SK-N-SH treated with all-trans-retinoic acid at 6 μM for 48 hours (cell line): ENCODE data around the gene MAPK8IP3.

Source experiments
- ATAC-seq: fragments of 200-7000 bp; cut with Tn5 transposase; 3 replicates; pipeline ENCODE4 v1.9.1; 2020; ENCODE audit warnings: mild to moderate bottlenecking, moderate library complexity
- CSDC2 ChIP-seq: fragments of 250-450 bp; sonication (Bioruptor Pico); IDR thresholded peaks from 2 replicates; pipeline ENCODE4 v1.5.0; 2020; ENCODE audit warnings: mild to moderate bottlenecking, moderate library complexity
- CSRNP3 ChIP-seq: fragments of 250-450 bp; sonication (Bioruptor Pico); IDR thresholded peaks from 2 replicates; pipeline ENCODE4 v1.5.1; 2021; ENCODE audit warnings: mild to moderate bottlenecking, moderate library complexity
- ESRRG ChIP-seq: fragments of 250-450 bp; sonication (Bioruptor Pico); IDR thresholded peaks from 2 replicates; pipeline ENCODE4 v1.6.1; 2021; ENCODE audit warnings: mild to moderate bottlenecking
- ISL1 ChIP-seq: fragments of 250-450 bp; sonication (Bioruptor Pico); IDR thresholded peaks from 2 replicates; pipeline ENCODE4 v2.1.2; 2022; ENCODE audit warnings: mild to moderate bottlenecking, moderate library complexity
- OSR1 ChIP-seq: fragments of 250-450 bp; sonication (Bioruptor Pico); IDR thresholded peaks from 2 replicates; pipeline ENCODE4 v1.8.0; 2022; ENCODE audit warnings: moderate library complexity, mild to moderate bottlenecking, inconsistent platforms
- PATZ1 ChIP-seq: fragments of 250-450 bp; sonication (Bioruptor Pico); IDR thresholded peaks from 2 replicates; pipeline ENCODE4 v1.8.0; 2020; ENCODE audit warnings: mild to moderate bottlenecking, moderate library complexity, borderline replicate concordance
- POU6F1 ChIP-seq: fragments of 250-450 bp; sonication (Bioruptor Pico); IDR thresholded peaks from 2 replicates; pipeline ENCODE4 v1.8.0; 2021; ENCODE audit warnings: low read depth, mild to moderate bottlenecking, moderate library complexity, borderline replicate concordance
- PPARA ChIP-seq: fragments of 250-450 bp; sonication (Bioruptor Pico); IDR thresholded peaks from 2 replicates; pipeline ENCODE4 v1.5.0; 2020; ENCODE audit warnings: mild to moderate bottlenecking, borderline replicate concordance
- TCF4 ChIP-seq: fragments of 250-450 bp; sonication (Bioruptor Pico); IDR thresholded peaks from 2 replicates; pipeline ENCODE4 v1.8.0; 2021; ENCODE audit warnings: mild to moderate bottlenecking, moderate library complexity, borderline replicate concordance
- TOX ChIP-seq: fragments of 250-450 bp; sonication (Bioruptor Pico); IDR thresholded peaks from 2 replicates; pipeline ENCODE4 v1.8.0; 2021; ENCODE audit warnings: mild to moderate bottlenecking, moderate library complexity, borderline replicate concordance
- ZC3H10 ChIP-seq: fragments of 250-450 bp; sonication (Bioruptor Pico); IDR thresholded peaks from 2 replicates; pipeline ENCODE4 v1.5.1; 2021; ENCODE audit warnings: mild to moderate bottlenecking, moderate library complexity
- ZFP30 ChIP-seq: fragments of 450-650 bp; formaldehyde crosslinking; IDR thresholded peaks from 2 replicates; pipeline ENCODE4 v1.5.0; 2022; ENCODE audit warnings: mild to moderate bottlenecking, moderate library complexity
- ZNF70 ChIP-seq: fragments of 450-650 bp; formaldehyde crosslinking; IDR thresholded peaks from 2 replicates; pipeline ENCODE4 v1.5.0; 2020; ENCODE audit warnings: mild to moderate bottlenecking, moderate library complexity
- ZNF8 ChIP-seq: fragments of 450-650 bp; formaldehyde crosslinking; IDR thresholded peaks from 2 replicates; pipeline ENCODE4 v1.5.0; 2020; ENCODE audit warnings: mild to moderate bottlenecking, moderate library complexity

MAPK8IP3 gene

DNA sequence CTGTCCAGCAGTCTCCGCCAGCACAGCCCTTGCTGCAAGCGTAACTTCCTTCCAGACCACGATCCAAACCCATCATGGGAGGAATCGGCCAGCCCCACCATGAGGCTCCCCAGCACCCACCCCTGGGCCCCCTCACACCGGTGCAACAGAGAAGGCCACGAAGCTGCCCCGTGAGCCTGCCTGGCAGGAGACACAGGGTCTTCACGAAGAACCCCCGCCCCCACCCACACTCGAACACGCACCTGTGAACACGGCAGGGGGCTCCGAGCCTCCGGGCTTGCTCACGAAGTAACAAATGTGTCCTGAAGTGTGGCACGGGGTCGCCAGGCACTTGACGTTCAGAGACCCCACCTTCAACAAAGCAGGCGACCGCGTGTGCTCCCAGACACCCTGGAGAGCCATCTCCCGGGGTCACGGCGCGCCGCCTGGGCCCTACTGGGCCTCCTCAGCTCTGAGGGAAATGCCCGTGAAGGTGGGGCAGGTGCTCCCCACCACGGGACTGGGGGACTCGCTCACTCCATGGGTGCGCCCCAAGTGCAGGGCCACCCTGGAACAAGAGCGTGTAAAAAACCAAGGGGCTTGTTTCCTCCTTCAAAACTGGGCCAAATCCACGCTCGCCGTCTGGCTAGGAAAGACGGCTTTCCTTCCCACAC, 113.0 kb downstream of the MAPK8IP3 start (continued):
- TF ChIP-seq POU6F1 (no peak), ESRRG (CRISPR knock-in tag) (no peak), PATZ1 (no peak), TOX (CRISPR knock-in tag) (no peak)

DNA sequence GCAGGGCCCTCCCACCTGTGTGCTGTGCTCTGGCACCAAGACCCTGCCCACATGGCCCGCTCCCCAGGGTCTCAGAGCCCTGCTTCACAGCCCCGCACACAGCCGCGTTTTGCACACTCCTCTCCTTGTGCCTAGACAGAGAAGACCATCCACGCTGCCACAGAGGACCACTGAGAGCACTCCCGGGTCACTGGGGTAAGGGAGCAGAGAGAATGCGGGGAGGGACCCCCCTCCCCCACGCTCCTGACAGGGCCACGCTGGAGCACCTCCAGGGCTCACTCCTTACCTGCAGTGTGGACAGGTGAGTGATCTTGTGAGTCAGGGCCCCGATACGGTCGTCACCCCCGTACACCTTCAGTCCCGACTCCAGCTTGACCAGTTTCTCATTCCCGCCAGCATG, 113.6 kb downstream of the MAPK8IP3 start:
- ATAC-seq: no peak

More for the DNA sequence above, 113.6 kb downstream of the MAPK8IP3 start:
- no peak for TF ChIP-seq CSDC2 (CRISPR knock-in tag)
- TF ChIP-seq TCF4 (CRISPR knock-in tag): no peak
- no peak for TF ChIP-seq ZNF70 (CRISPR knock-in tag)
- no peak for TF ChIP-seq PPARA (CRISPR knock-in tag)
- TF ChIP-seq ISL1 (CRISPR knock-in tag): no peak
- TF ChIP-seq ESRRG (CRISPR knock-in tag): no peak
- TF ChIP-seq ZNF8 (CRISPR knock-in tag): no peak
- no peak for TF ChIP-seq ZC3H10 (CRISPR knock-in tag)
- TF ChIP-seq CSRNP3 (CRISPR knock-in tag): no peak
- no peak for TF ChIP-seq ZFP30 (CRISPR knock-in tag)
- no peak for TF ChIP-seq OSR1 (CRISPR knock-in tag)
